NCI-H1417 (cell line): ENCODE measurements around the gene TRIM5.
"Not testable (repeated sequence)": the region's sequence is repeated elsewhere in the genome, so short reads cannot be mapped to it uniquely, and the experiment has no call there.

Experiments
- DNase-seq, 3 experiments: peaks; one replicate each; lab custom pipeline; 2025; lab: John Stamatoyannopoulos, UW

TRIM5 gene

DNA sequence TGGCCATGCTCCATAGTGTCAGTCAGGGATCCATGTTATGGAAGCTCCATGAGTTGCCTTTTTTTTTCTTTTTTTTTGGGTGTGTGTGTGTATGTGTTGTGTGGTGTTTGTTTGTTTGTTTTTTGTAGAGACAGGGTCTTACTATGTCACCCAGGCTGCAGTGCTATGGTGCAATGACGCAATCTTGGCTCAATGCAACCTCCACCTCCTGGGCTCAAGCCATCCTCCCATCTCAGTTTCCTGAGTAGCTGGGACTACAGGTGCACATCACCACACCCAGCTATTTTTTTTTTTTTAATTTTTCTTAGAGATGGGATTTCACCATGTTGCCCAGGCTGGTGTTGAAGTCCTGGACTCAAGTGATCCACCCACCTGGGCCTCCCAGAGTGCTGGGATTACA lies 3.6 kb upstream of the TRIM5 start:
- DNase-seq, result no peak

DNA sequence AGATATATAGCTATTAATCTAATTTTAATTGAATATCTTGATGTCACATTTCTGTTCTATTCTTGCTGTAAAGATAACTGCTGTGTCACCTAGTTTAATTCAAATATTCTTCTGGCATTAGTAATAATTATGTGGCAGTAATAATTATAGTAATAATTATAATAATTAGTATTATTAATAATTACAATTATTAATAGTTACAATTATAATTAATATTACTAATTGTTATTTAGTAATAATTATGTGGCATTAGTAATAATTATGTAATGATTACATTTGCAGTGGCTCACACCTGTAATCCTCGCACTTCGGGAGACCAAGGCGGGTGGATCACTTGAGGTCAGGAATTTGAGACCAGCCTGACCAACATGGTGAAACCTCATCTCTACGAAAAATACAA lies 1.6 kb upstream of the TRIM5 start:
- no peak for DNase-seq

GRCh38 chr11:5684036-5684645 lies 733 bp downstream of the TRIM5 start:
- no peak for DNase-seq

DNA sequence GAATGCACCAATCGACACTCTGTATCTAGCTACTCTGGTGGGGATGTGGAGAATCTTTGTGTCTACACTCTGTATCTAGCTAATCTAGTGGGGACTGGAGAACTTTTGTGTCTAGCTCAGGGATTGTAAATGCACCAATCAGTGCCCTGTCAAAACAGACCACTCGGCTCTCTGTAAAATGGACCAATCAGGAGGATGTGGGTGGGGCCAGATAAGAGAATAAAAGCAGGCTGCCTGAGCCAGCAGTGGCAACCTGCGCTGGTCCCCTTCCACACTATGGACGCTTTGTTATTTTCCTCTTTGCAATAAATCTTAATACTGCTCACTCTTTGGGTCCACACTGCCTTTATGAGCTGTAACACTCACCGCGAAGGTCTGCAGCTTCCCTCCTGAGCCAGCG lies 1.3 kb downstream of the TRIM5 start:
- not testable (repeated sequence) for DNase-seq

GRCh38 chr11:5682890-5683441 lies 1.9 kb downstream of the TRIM5 start:
- DNase-seq, result not testable (repeated sequence)

- DNase-seq, result no peak
Observed at GRCh38 chr11:5679811-5680210, 5.1 kb downstream of the TRIM5 start.

- DNase-seq, result no peak
Observed at GRCh38 chr11:5674391-5674790, 10.5 kb downstream of the TRIM5 start.

DNA sequence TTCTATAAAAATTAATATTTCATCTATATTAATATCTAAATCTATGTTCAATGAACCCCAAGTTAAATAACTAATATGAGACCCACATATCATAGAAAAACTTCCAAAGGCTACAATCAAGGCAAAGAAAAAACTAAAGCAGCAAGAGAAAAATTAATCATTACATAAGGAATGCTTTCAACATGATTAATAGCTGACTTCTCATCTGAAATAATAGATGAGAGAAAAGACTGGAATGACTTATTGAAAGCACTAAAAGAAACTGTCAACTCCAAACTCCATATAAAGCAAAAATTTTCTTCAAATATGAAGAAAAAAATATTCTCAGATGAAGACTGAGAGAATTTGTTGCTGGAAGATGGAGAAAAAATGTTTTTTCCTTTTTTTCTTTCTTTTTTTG lies 13.0 kb downstream of the TRIM5 start:
- DNase-seq, result no peak

DNA sequence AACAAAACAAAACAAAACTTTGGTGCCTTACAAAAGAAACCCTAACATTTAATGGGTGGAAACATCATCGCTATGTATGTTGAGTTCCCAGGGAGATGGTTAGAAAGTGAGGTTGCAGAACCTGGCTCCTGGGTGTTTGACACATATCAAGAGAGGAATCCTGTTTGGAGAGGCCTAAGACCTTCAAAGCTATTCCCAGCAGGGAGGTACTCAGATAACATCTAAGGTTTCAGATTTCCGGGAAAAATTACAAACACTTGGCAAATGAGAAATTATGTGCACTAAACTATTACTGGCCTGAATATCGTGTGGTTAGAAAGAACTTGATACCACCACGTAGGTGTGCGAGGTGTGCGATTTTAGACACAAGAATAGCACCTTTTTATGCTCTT lies 18.5 kb downstream of the TRIM5 start:
- no peak for DNase-seq

DNA sequence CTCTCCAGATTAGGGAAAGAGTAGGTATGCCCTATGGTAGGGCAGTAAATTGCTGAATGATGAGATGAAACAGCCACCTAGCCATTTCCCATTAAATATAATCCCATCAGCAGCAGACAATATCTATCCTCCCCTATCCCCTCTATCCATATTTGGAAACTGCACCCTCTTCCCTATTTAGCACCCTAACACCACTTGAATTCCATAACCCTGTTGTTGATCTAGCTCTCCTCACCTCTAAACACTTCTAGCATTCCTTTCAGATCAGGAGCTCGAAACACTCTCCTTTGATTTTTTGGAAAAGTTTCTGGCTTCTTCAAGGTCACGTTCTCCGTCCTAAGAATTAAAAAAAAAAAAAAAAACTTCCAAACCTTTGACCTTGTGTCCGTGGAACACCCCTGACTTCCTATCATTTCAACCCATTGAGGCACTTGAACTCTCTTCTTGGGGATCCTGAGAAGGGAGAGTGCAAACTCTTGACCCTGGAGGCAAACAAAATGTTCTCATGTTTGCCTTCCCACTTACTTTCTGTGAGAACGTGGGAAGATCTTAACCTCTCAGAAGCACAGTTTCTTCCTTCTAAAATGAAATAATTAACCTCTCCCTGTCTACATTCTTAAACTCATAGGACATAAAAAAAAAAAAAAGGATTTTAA lies 19.0 kb downstream of the TRIM5 start:
- no peak for DNase-seq

DNA sequence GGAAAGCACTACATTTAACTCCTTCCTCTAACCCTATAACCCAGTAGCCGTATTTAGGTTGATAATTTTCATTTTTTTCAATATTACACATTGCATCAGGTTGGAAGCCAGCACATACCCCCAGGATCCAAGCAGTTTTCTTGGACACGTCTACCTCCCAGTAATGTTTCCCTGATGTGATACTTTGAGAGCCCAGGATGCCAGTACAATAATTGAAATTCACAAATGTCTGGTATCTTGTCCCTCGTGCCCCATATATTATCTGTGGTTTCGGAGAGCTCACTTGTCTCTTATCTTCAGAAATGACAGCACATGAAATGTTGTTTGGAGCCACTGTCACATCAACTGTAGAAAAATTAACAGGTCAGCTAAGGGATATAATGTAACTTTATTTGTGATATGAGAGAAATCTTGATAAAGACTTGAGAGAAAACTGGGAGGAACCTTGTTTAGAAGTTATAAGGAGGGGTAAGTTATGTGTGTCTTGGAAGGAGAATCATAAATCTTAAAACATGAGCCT lies 19.8 kb downstream of the TRIM5 start:
- DNase-seq, result no peak

- DNase-seq, result no peak
Observed at GRCh38 chr11:5663511-5663910, 21.4 kb downstream of the TRIM5 start.

DNA sequence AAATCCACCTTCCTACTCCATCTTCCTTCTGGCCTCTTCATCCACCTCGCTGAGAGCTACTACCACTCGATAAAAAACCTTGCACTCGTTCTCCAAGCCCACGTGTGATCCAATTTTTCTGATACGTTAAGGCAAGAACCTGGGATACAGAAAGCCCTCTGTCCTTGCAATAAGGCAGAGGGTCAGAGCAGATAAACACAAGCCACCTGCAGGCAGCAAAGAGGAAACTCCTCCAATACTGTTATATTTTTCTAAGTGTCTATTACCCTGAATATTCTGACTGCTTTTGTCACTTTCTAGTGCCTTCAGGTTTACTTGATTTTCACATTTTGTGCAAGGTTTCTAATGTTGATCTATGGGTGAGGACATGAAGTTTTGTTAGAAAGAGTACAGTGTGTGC lies 26.6 kb downstream of the TRIM5 start:
- no peak for DNase-seq

- not testable (repeated sequence) for DNase-seq
Observed at GRCh38 chr11:5656956-5657355, 27.9 kb downstream of the TRIM5 start.

DNA sequence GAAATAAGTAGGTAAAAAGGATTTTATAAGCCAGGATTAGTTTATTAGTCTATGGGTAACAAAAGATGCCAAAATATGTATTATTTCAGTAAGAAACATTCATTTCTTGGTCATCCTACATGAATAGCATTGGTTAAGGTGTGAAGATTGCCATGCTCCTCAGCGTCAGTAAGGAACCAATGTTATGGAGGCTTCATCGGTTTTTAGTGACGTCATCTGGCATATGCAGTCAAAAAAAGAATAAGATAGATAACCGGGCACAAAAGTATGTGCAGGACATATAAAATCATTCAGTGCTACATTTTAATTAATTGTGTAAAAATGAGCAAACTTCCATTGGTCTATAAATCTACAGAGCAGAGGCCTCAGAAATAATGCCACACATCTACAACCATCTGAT lies 29.4 kb downstream of the TRIM5 start:
- no peak for DNase-seq

GRCh38 chr11:5646139-5646538 lies 38.7 kb downstream of the TRIM5 start:
- no peak for DNase-seq

GRCh38 chr11:5643585-5643984 lies 41.3 kb downstream of the TRIM5 start:
- DNase-seq, result no peak

GRCh38 chr11:5639953-5640352 lies 44.9 kb downstream of the TRIM5 start:
- DNase-seq, result no peak

DNA sequence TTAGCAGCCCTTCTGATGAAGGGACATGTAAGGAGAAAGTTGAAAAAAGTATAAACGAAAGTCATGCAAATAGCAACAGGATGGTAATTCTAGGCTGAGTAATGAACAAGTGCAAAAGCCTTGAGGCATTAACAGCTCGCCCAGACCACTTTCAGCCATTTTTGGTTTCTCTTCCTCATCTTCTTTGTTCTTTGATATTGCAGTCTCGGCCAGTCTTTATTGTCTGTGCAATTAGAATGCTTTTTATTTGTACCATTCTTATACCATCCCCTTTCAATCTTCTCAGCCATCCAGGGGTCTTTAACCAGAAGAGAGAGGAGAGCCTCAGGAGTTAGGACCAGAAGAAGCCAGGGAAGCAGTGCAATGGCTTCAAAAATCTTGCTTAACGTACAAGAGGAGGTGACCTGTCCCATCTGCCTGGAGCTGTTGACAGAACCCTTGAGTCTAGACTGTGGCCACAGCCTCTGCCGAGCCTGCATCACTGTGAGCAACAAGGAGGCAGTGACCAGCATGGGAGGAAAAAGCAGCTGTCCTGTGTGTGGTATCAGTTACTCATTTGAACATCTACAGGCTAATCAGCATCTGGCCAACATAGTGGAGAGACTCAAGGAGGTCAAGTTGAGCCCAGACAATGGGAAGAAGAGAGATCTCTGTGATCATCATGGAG lies 52.8 kb downstream of the TRIM5 start:
- DNase-seq, result no peak

- DNase-seq, result no peak
Observed at GRCh38 chr11:5631417-5631816, 53.5 kb downstream of the TRIM5 start.

DNA sequence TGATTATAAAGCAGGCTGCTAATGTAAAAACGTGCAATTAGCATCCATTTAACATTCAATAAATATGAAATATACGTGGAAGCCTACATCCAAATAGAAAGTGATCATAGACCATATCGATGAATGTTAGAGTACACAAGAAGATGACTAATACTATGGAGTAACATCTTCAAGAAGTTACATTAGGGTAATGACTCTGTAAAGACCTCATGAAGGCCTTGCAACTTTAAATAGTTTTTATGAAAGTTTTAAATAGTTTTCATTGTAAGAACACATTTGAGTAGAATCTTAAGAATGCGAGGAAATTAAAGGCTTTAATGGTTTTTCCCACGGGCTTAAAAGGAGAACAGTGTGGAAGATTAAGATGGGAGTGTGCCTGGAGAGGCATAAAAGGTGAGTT lies 58.7 kb downstream of the TRIM5 start:
- DNase-seq, result no peak

DNA sequence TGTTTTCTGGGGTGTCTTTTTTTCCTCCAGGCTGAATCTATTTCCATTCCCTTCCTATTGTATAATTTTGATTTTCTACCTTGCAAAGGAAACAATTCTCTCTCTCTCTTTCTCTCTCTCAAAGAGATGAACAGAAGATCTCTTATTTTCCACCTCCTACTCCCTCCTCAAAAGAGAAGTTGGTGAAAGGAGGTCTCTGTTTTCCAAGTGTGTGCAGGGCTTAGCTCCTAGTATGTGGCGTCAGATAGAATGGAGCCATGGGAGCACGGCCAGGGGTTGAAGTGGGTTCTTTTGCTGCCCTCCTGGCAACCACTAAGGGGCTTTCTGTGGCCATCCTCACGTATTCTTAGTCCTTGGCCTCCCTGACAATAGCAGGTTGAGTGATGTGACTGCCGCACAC lies 59.6 kb downstream of the TRIM5 start:
- DNase-seq, result no peak
